ENCODE measurements around the gene MBD1.

- TF ChIP-seq CTCF (IDR thresholded peaks at IDR 0.05; ENCODE audit: low read depth, low read length, missing input control) (no peak), HNF4A (conservative IDR thresholded peaks at IDR 0.05) (no peak), MAX (IDR thresholded peaks at IDR 0.05) (no peak), HNF4G (IDR thresholded peaks at IDR 0.05) (no peak), ZBTB33 (IDR thresholded peaks at IDR 0.05) (no peak), TAF1 (conservative IDR thresholded peaks at IDR 0.05) (no peak), EGR1 (IDR thresholded peaks at IDR 0.05; ENCODE audit: low read depth in 2 of 2) (no peak), RAD21 (IDR thresholded peaks at IDR 0.05) (no peak), REST (IDR thresholded peaks at IDR 0.05) (no peak), ATF3 (IDR thresholded peaks at IDR 0.05) (no peak), GABPA (IDR thresholded peaks at IDR 0.05 in 1 of 2, conservative IDR thresholded peaks at IDR 0.05 in 1 of 2) (no peak), RXRA (IDR thresholded peaks at IDR 0.05) (no peak), SP1 (IDR thresholded peaks at IDR 0.05) (no peak)
Observed at GRCh38 chr18:50284255-50284885, 3.0 kb upstream of the MBD1 start.

Data from liver (tissue), 3 donors.